DMS79 treated with DMSO at 0.1 percent for 48 hours (cell line): ENCODE results near the gene NIT1.

Experiments
- DNase-seq: peaks from one replicate; lab custom pipeline; 2025; lab: John Stamatoyannopoulos, UW

The NIT1 gene

GRCh38 chr1:161117759-161118581, at the start of gene NIT1, which contains the start of gene PFDN2:
Gene NIT1, plus strand, starts transcription at chr1:161118105. Its CDS starts 72 bp downstream, at chr1:161118177.
Gene PFDN2, minus strand, starts transcription at chr1:161118037. Its CDS starts 11 bp downstream, at chr1:161118026.
- peak; percentile 79 for DNase-seq

GRCh38 chr1:161068306-161069234, 49.3 kb upstream of the NIT1 start:
- DNase-seq: no peak

- DNase-seq: no peak
Observed at GRCh38 chr1:161069241-161069640, 48.7 kb upstream of the NIT1 start.

GRCh38 chr1:161069731-161070270, 48.1 kb upstream of the NIT1 start, which contains the start of gene ARHGAP30:
Gene ARHGAP30, minus strand, starts transcription at chr1:161069891. Its CDS starts 267 bp downstream, at chr1:161069624.
- DNase-seq: no peak

GRCh38 chr1:161070761-161071160, 47.1 kb upstream of the NIT1 start:
- no peak for DNase-seq

- no peak for DNase-seq
Observed at GRCh38 chr1:161071886-161072371, 46.0 kb upstream of the NIT1 start.

GRCh38 chr1:161072751-161073449, 45.0 kb upstream of the NIT1 start:
- no peak for DNase-seq

GRCh38 chr1:161073474-161074121, 44.3 kb upstream of the NIT1 start:
- no peak for DNase-seq

- no peak for DNase-seq
Observed at GRCh38 chr1:161074676-161075368, 43.1 kb upstream of the NIT1 start.

GRCh38 chr1:161076410-161076809, 41.5 kb upstream of the NIT1 start:
- DNase-seq: no peak

- no peak for DNase-seq
Observed at GRCh38 chr1:161077426-161077825, 40.5 kb upstream of the NIT1 start.

- DNase-seq: no peak
Observed at GRCh38 chr1:161079436-161080110, 38.3 kb upstream of the NIT1 start.

GRCh38 chr1:161080441-161081405, 37.2 kb upstream of the NIT1 start:
- no peak for DNase-seq

- no peak for DNase-seq
Observed at GRCh38 chr1:161081519-161081918, 36.4 kb upstream of the NIT1 start.

GRCh38 chr1:161082483-161082882, 35.4 kb upstream of the NIT1 start:
- DNase-seq: no peak

GRCh38 chr1:161082996-161083747, 34.7 kb upstream of the NIT1 start:
- DNase-seq: no peak

GRCh38 chr1:161083748-161084596, 33.9 kb upstream of the NIT1 start:
- DNase-seq: no peak
